Parathyroid adenoma (tissue), 2 donors: ENCODE measurements around the gene DNAAF2.

Experiments used
- H2AFZ ChIP-seq: fragments of 300-600 bp; sonication (generic); one replicate; pipeline ENCODE4 v1.7.0; 2017; ENCODE audit warnings: antibody characterized with exemption, mild to moderate bottlenecking
- H3K27ac ChIP-seq: fragments of 300-600 bp; sonication (generic); one replicate; pipeline ENCODE4 v1.7.0; 2017
- H3K27me3 ChIP-seq: fragments of 300-600 bp; sonication (generic); one replicate; pipeline ENCODE4 v1.7.0; 2017; ENCODE audit warnings: low read length; ENCODE audit not compliant: control insufficient read depth, insufficient read depth
- H3K36me3 ChIP-seq: fragments of 300-600 bp; sonication (generic); one replicate; pipeline ENCODE4 v1.7.0; 2017; ENCODE audit warnings: low read length; ENCODE audit not compliant: control insufficient read depth, insufficient read depth
- H3K4me1 ChIP-seq: fragments of 300-600 bp; sonication (generic); one replicate; pipeline ENCODE4 v1.7.0; 2017; ENCODE audit warnings: control low read depth
- H3K4me2 ChIP-seq: fragments of 300-600 bp; sonication (generic); one replicate; pipeline ENCODE4 v1.7.0; 2017; ENCODE audit warnings: low read length
- H3K4me3 ChIP-seq: fragments of 300-600 bp; sonication (generic); one replicate; pipeline ENCODE4 v1.7.0; 2017; ENCODE audit warnings: low read depth, low read length
- H3K79me2 ChIP-seq: fragments of 300-600 bp; sonication (generic); one replicate; pipeline ENCODE4 v1.7.0; 2017; ENCODE audit warnings: control low read depth
- H3K9ac ChIP-seq: fragments of 300-600 bp; sonication (generic); one replicate; pipeline ENCODE4 v1.7.0; 2017; ENCODE audit warnings: mild to moderate bottlenecking
- H3K9me3 ChIP-seq: fragments of 300-600 bp; sonication (generic); one replicate; pipeline ENCODE4 v1.7.0; 2017; ENCODE audit warnings: low read length; ENCODE audit not compliant: control insufficient read depth
- CTCF ChIP-seq: fragments of 300-600 bp; sonication (generic); IDR thresholded peaks from one replicate; pipeline ENCODE4 v1.7.0; 2017; ENCODE audit warnings: antibody characterized with exemption, mild to moderate bottlenecking
- donor health status: primary hyperparathyroidism.

Gene DNAAF2

GRCh38 chr14:49607583-49607982, 27.5 kb downstream of the DNAAF2 start:
- Histone ChIP-seq H3K27ac (no peak overlapping the region), H3K79me2 (peaks cover 2% of the 10 kb centered on the region), H3K9me3 (no peaks in the 10 kb centered on the region), H3K9ac (no peak overlapping the region), H3K4me2 (no peak overlapping the region), H3K27me3 (no peaks in the 10 kb centered on the region), H2AFZ (no peak overlapping the region), H3K4me3 (no peak overlapping the region), H3K36me3 (no peaks in the 10 kb centered on the region), H3K4me1 (no peaks in the 10 kb centered on the region)
- no peak for TF ChIP-seq CTCF

GRCh38 chr14:49598485-49599300, 36.4 kb downstream of the DNAAF2 start, which contains the start of gene LRR1:
Gene LRR1 (plus strand): TSS chr14:49598940. CDS start chr14:49599021, 81 bp downstream.
- TF ChIP-seq CTCF, result peak; percentile 23
- Histone ChIP-seq H3K27ac (peak within 1 kb of the TSS; percentile 99), H3K27me3 (no peaks in the 10 kb centered on the region), H3K9me3 (no peaks in the 10 kb centered on the region), H3K9ac (peak within 1 kb of the TSS; percentile 94), H3K4me3 (peak within 1 kb of the TSS; percentile 77), H3K36me3 (no peaks in the 10 kb centered on the region), H3K4me2 (peak within 1 kb of the TSS; percentile 92), H3K4me1 (no peaks in the 10 kb centered on the region), H3K79me2 (no peaks in the 10 kb centered on the region), H2AFZ (peak within 1 kb of the TSS; percentile 98)

- H3K27me3 ChIP-seq, result no peaks in the 10 kb centered on the region
- peak overlapping the region; percentile 77 for H3K4me3 ChIP-seq
- H3K9me3 ChIP-seq, result no peaks in the 10 kb centered on the region
- H2AFZ ChIP-seq, result peak overlapping the region; percentile 98
- H3K27ac ChIP-seq, result peak overlapping the region; percentile 99
- TF ChIP-seq CTCF, result no peak
- H3K36me3 ChIP-seq, result no peaks in the 10 kb centered on the region
- no peaks in the 10 kb centered on the region for H3K4me1 ChIP-seq
- peak overlapping the region; percentile 94 for H3K9ac ChIP-seq
- H3K79me2 ChIP-seq, result no peaks in the 10 kb centered on the region
- peak overlapping the region; percentile 92 for H3K4me2 ChIP-seq
Measured at GRCh38 chr14:49598189-49598484, 36.9 kb downstream of the DNAAF2 start.

- Histone ChIP-seq H3K27ac (no peak overlapping the region), H3K9ac (no peak overlapping the region), H3K4me1 (no peaks in the 10 kb centered on the region), H3K36me3 (no peaks in the 10 kb centered on the region), H3K27me3 (no peaks in the 10 kb centered on the region), H3K79me2 (no peaks in the 10 kb centered on the region), H3K9me3 (no peaks in the 10 kb centered on the region), H3K4me2 (no peak overlapping the region), H3K4me3 (no peak overlapping the region), H2AFZ (no peak overlapping the region)
- TF ChIP-seq CTCF, result no peak
Measured at GRCh38 chr14:49594347-49595091, 40.5 kb downstream of the DNAAF2 start.
